B cell (primary cell): ENCODE results near the gene RAD9A. TPM values are rescaled to one million over a fixed set of nuclear protein-coding genes. Genes with fewer than 3 reads are reported as not detected.
A peak's percentile ranks its signal among the peaks of the same experiment; 100 is the strongest.

Experiments used
- ATAC-seq: fragments of 200-7000 bp; cut with Tn5 transposase; one replicate; pipeline ENCODE4 v1.10.0; 2021; ENCODE audit warnings: low read depth, mild to moderate bottlenecking, moderate number of reproducible peaks, moderate library complexity
- CTCF ChIA-PET: fragments of 350-600 bp; sonication (Branson Sonifier 250); formaldehyde crosslinking; loops from one replicate; lab custom pipeline; 2021; ENCODE audit warnings: antibody characterized with exemption, inconsistent platforms; lab: Charles Lee
- POLR2A ChIA-PET: fragments of 350-600 bp; sonication (Branson Sonifier 250); formaldehyde crosslinking; loops from one replicate; lab custom pipeline; 2021; ENCODE audit warnings: antibody characterized with exemption; lab: Charles Lee
- DNase-seq: peaks from one replicate; pipeline ENCODE4 v3.0.0; 2013
- H2AFZ ChIP-seq: 2 replicates; pipeline ENCODE4 v1.6.1; 2012; ENCODE audit warnings: mild to moderate bottlenecking, low read depth, low read length; ENCODE audit not compliant: insufficient read depth, poor library complexity, severe bottlenecking
- H3K27ac ChIP-seq, 2 donors: 1 replicate in 1 of 2; 2 replicates in 1 of 2; pipeline ENCODE4 v1.5.1; 2012 to 2013; ENCODE audit warnings: low read length in 2 of 2, mild to moderate bottlenecking in 2 of 2, moderate library complexity in 1 of 2
- H3K27me3 ChIP-seq, 4 experiments: fragments of 200-600 bp in 1 of 4; sonication (generic) in 1 of 4; replicated peaks in 1 of 4; 1 replicate in 2 of 4; 2 replicates in 2 of 4; pipeline versions ENCODE4 v1.6.1 to v1.7.0; 2013 to 2016; ENCODE audit warnings: low read length in 3 of 4, mild to moderate bottlenecking in 2 of 4, mixed read lengths in 1 of 4, moderate library complexity in 1 of 4; ENCODE audit not compliant: insufficient read depth in 4 of 4, control insufficient read depth in 3 of 4; ENCODE audit errors: control extremely low read depth in 1 of 4
- H3K36me3 ChIP-seq, 2 experiments: replicated peaks in 1 of 2; 1 replicate in 1 of 2; 2 replicates in 1 of 2; pipeline versions ENCODE4 v1.6.1 to v1.7.1; 2013; ENCODE audit warnings: low read length in 1 of 2; ENCODE audit not compliant: insufficient read depth in 2 of 2, control insufficient read depth in 1 of 2; ENCODE audit errors: control extremely low read depth in 1 of 2, extremely low read depth in 1 of 2
- H3K4me1 ChIP-seq, 2 donors: fragments of 200-600 bp in 1 of 2; sonication (generic) in 1 of 2; 1 replicate in 1 of 2; 2 replicates in 1 of 2; pipeline versions ENCODE4 v1.5.1 to v1.6.1; 2013 to 2017; ENCODE audit warnings: low read length in 2 of 2; ENCODE audit not compliant: control insufficient read depth in 2 of 2, insufficient read depth in 2 of 2
- H3K4me2 ChIP-seq: replicated peaks from 2 replicates; pipeline ENCODE3; 2012; ENCODE audit warnings: mild to moderate bottlenecking, low read depth, low read length; ENCODE audit not compliant: poor library complexity, severe bottlenecking
- H3K4me3 ChIP-seq, 5 experiments: fragments of 200-600 bp in 1 of 5; sonication (generic) in 1 of 5; 1 replicate in 3 of 5; 2 replicates in 2 of 5; pipeline versions ENCODE4 v1.5.1 to v1.7.0; 2011 to 2016; ENCODE audit warnings: low read length in 4 of 5, mild to moderate bottlenecking in 4 of 5, low read depth in 2 of 5, control low read depth in 1 of 5, moderate library complexity in 1 of 5; ENCODE audit not compliant: insufficient read depth in 1 of 5; ENCODE audit errors: control extremely low read depth in 1 of 5, extremely low read depth in 1 of 5
- H3K79me2 ChIP-seq: fragments of 200-600 bp; sonication (generic); one replicate; pipeline ENCODE4 v1.6.0; 2016; ENCODE audit warnings: low read length; ENCODE audit not compliant: control insufficient read depth, insufficient read depth
- H3K9ac ChIP-seq: fragments of 200-600 bp; sonication (generic); 2 replicates; pipeline ENCODE4 v1.6.1; 2017; ENCODE audit warnings: mild to moderate bottlenecking, low read length, moderate library complexity
- H3K9me3 ChIP-seq, 3 donors: one replicate each; pipeline versions ENCODE4 v1.6.1 to v1.7.1; 2013; ENCODE audit warnings: low read length in 2 of 3; ENCODE audit not compliant: control insufficient read depth in 2 of 3, insufficient read depth in 1 of 3; ENCODE audit errors: control extremely low read depth in 1 of 3
- H4K20me1 ChIP-seq: 2 replicates; pipeline ENCODE4 v1.6.0; 2012; ENCODE audit warnings: mild to moderate bottlenecking, low read length; ENCODE audit not compliant: insufficient read depth, control insufficient read depth, poor library complexity, severe bottlenecking
- H3K27ac Mint-ChIP-seq: one replicate; pipeline ENCODE4 v1.8.0; 2021; ENCODE audit warnings: mixed read lengths
- H3K27me3 Mint-ChIP-seq: one replicate; pipeline ENCODE4 v1.8.0; 2021; ENCODE audit warnings: mixed read lengths
- H3K4me1 Mint-ChIP-seq: one replicate; pipeline ENCODE4 v1.8.0; 2021; ENCODE audit warnings: mixed read lengths
- H3K4me3 Mint-ChIP-seq: one replicate; pipeline ENCODE4 v1.8.0; 2021; ENCODE audit warnings: mixed read lengths
- H3K9me3 Mint-ChIP-seq: one replicate; pipeline ENCODE4 v1.8.0; 2022; ENCODE audit warnings: mixed read lengths; ENCODE audit not compliant: insufficient read depth
- CTCF ChIP-seq: fragments of 200-600 bp; IDR thresholded peaks from one replicate; pipeline ENCODE4 v1.8.0; 2022; ENCODE audit warnings: antibody characterized with exemption, mild to moderate bottlenecking
- EZH2 ChIP-seq: IDR thresholded peaks from 2 replicates; pipeline ENCODE4 v1.6.1; 2012; ENCODE audit warnings: borderline replicate concordance, low read depth, mild to moderate bottlenecking, moderate library complexity, low read length; ENCODE audit not compliant: insufficient read depth, poor library complexity, severe bottlenecking
- WGBS: methylation state at CpG from one replicate; pipeline ENCODE4 v1.1.5; 2013; ENCODE audit warnings: missing lambda C conversion rate; ENCODE audit not compliant: insufficient coverage; 5-methylcytosine and 5-hydroxymethylcytosine counted together
- intact Hi-C: fragments of 100-400 bp; cut with micrococcal nuclease; formaldehyde crosslinking; loops from one replicate; pipeline ENCODE4 v1.10.0; 2022
- polyA plus RNA-seq: library from polyadenylated mRNA; depleted of rRNA; stranded (reverse); fragments of >200 nt; gene quantifications from 2 replicates; pipeline ENCODE4 v1.2.3, GENCODE V29; 2012
- total RNA-seq, 2 donors: library from RNA; stranded (reverse); fragments of 120-200 nt in 1 of 2; gene quantifications; 1 replicate in 1 of 2; 2 replicates in 1 of 2; pipeline versions ENCODE4 v1.2.3 to v1.2.4, GENCODE V29; 2013 to 2022

The RAD9A gene
- total and polyA plus RNA-seq, 2 donors (not counting 1 experiment from before 2014, with no cell fraction given), result 50.6 to 76.8 TPM

- peak overlapping the region; percentile 75 to 88 for H3K27ac ChIP-seq
- peaks cover 83 to 96% of the 10 kb centered on the region in 2 donors for H3K4me1 ChIP-seq
- Mint-ChIP-seq H3K9me3 (no peaks in the 10 kb centered on the region), H3K27ac (peak overlapping the region; percentile 92), H3K4me3 (peak overlapping the region; percentile 77), H3K27me3 (no peaks in the 10 kb centered on the region), H3K4me1 (peaks cover 88% of the 10 kb centered on the region)
- H2AFZ ChIP-seq, result no peak overlapping the region
- H3K9me3 ChIP-seq, result no peaks in the 10 kb centered on the region
- ChIA-PET CTCF (interaction anchor here (0.9 kb wide), 1 partner anchor 27 kb away, joined by 3 read pairs; the partner anchor contains the start of gene TMEM134), POLR2A (interaction anchor here (0.7 to 9.6 kb wide), 9 partner anchors 12 to 91 kb away, joined by 4 to 110 read pairs (median 21); partner anchors contain the start of genes PPP1CA, RAD9A, TBC1D10C and TMEM134)
- intact Hi-C loops, result no loop called here
- WGBS, result 64% methylated on average over 38 of the region's 45 CpGs
- TF ChIP-seq CTCF, result no peak
- TF ChIP-seq EZH2, result no peak
- H3K4me2 ChIP-seq, result peak overlapping the region; percentile 99
- H3K4me3 ChIP-seq, result peak overlapping the region in 1 of 5 experiments; percentile 69
- no peaks in the 10 kb centered on the region for H3K27me3 ChIP-seq
- no peaks in the 10 kb centered on the region for H3K36me3 ChIP-seq
- H3K79me2 ChIP-seq, result peaks cover 32% of the 10 kb centered on the region
- H4K20me1 ChIP-seq, result peaks cover 17% of the 10 kb centered on the region
- H3K9ac ChIP-seq, result no peak overlapping the region
- ATAC-seq, result no peak
- peak; percentile 46 for DNase-seq
Measured at GRCh38 chr11:67442504-67443404, 51.0 kb downstream of the RAD9A start.
